ENCODE results near the gene DQX1.
"Not testable (repeated sequence)": the region's sequence is repeated elsewhere in the genome, so short reads cannot be mapped to it uniquely, and the experiment has no call there.

The DQX1 gene

GRCh38 chr2:74471332-74472065 is 54.5 kb downstream of the DQX1 start:
- DNase-seq (ENCODE audit: low spot score): no peak

GRCh38 chr2:74470742-74471141 is 55.3 kb downstream of the DQX1 start:
- DNase-seq (ENCODE audit: low spot score): not testable (repeated sequence)

More at GRCh38 chr2:74471332-74472065, 54.5 kb downstream of the DQX1 start:
- TF ChIP-seq CTCF (IDR thresholded peaks at IDR 0.05; ENCODE audit: extremely low read depth, missing control alignments): no peak

Data from GM20000 (cell line).